WERI-Rb-1 (cell line): Measurements from ENCODE around the gene VSTM2B.

Experiments
- DNase-seq: peaks from one replicate; pipeline ENCODE4 v3.0.0-alpha.2; 2020
- H3K27ac ChIP-seq: fragments of 250-450 bp; sonication (Bioruptor Pico); 2 replicates; pipeline ENCODE4 v1.5.1; 2020; ENCODE audit warnings: mild to moderate bottlenecking, moderate library complexity
- H3K27me3 ChIP-seq: fragments of 250-450 bp; sonication (Bioruptor Pico); 2 replicates; pipeline ENCODE4 v1.5.1; 2021; ENCODE audit warnings: mild to moderate bottlenecking, low read depth, moderate library complexity; ENCODE audit not compliant: insufficient read depth, severe bottlenecking
- H3K36me3 ChIP-seq: fragments of 250-450 bp; sonication (Bioruptor Pico); 2 replicates; pipeline ENCODE4 v1.5.1; 2020; ENCODE audit warnings: mild to moderate bottlenecking, moderate library complexity
- H3K4me3 ChIP-seq: 2 replicates; pipeline ENCODE4 v1.5.1; 2011; ENCODE audit warnings: low read depth, mild to moderate bottlenecking, control low read depth, low read length
- H3K9me3 ChIP-seq: fragments of 250-450 bp; sonication (Bioruptor Pico); 2 replicates; pipeline ENCODE4 v1.5.1; 2021; ENCODE audit warnings: mild to moderate bottlenecking, moderate library complexity; ENCODE audit not compliant: severe bottlenecking
- CTCF ChIP-seq: IDR thresholded peaks from 2 replicates; pipeline ENCODE4 v1.5.1; 2011; ENCODE audit warnings: low read depth, mild to moderate bottlenecking, control low read depth, inconsistent platforms, low read length

VSTM2B gene

GRCh38 chr19:29596080-29596727, 70.4 kb downstream of the VSTM2B start:
- H3K9me3 ChIP-seq = no peaks in the 10 kb centered on the region
- TF ChIP-seq CTCF = no peak
- H3K27me3 ChIP-seq = peaks cover 82% of the 10 kb centered on the region
- H3K27ac ChIP-seq = no peak overlapping the region
- DNase-seq = no peak
- no peak overlapping the region for H3K4me3 ChIP-seq
- H3K36me3 ChIP-seq = no peaks in the 10 kb centered on the region

GRCh38 chr19:29596885-29597525, 71.2 kb downstream of the VSTM2B start:
- Histone ChIP-seq H3K27ac (no peak overlapping the region), H3K27me3 (peaks cover 74% of the 10 kb centered on the region), H3K4me3 (no peak overlapping the region), H3K36me3 (no peaks in the 10 kb centered on the region), H3K9me3 (no peaks in the 10 kb centered on the region)
- peak; percentile 28 for DNase-seq
- peak; percentile 60 for TF ChIP-seq CTCF

GRCh38 chr19:29598036-29598435, 72.2 kb downstream of the VSTM2B start:
- H3K9me3 ChIP-seq = no peaks in the 10 kb centered on the region
- H3K36me3 ChIP-seq = no peaks in the 10 kb centered on the region
- H3K4me3 ChIP-seq = no peak overlapping the region
- H3K27me3 ChIP-seq = peaks cover 64% of the 10 kb centered on the region
- no peak overlapping the region for H3K27ac ChIP-seq
- TF ChIP-seq CTCF = no peak
- DNase-seq = no peak

- Histone ChIP-seq H3K27me3 (peaks cover 61% of the 10 kb centered on the region), H3K27ac (no peak overlapping the region), H3K36me3 (no peaks in the 10 kb centered on the region), H3K9me3 (no peaks in the 10 kb centered on the region), H3K4me3 (no peak overlapping the region)
- no peak for DNase-seq
- no peak for TF ChIP-seq CTCF
Observed at GRCh38 chr19:29598496-29598895, 72.7 kb downstream of the VSTM2B start.

GRCh38 chr19:29603308-29603707, 77.5 kb downstream of the VSTM2B start:
- Histone ChIP-seq H3K9me3 (no peaks in the 10 kb centered on the region), H3K27me3 (peaks cover 17% of the 10 kb centered on the region), H3K27ac (no peak overlapping the region), H3K36me3 (no peaks in the 10 kb centered on the region; the same call in 1 of the 2 replicates), H3K4me3 (no peak overlapping the region)
- TF ChIP-seq CTCF = no peak
- no peak for DNase-seq
